Type B pancreatic cell (in vitro differentiated cells): ENCODE measurements around the gene AMBN. TPM values are rescaled to one million over a fixed set of nuclear protein-coding genes. Genes with fewer than 3 reads are reported as not detected.
A peak's percentile ranks its signal among the peaks of the same experiment; 100 is the strongest.
"Not testable (repeated sequence)": the region's sequence is repeated elsewhere in the genome, so short reads cannot be mapped to it uniquely, and the experiment has no call there.

Experiments
- DNase-seq: peaks from one replicate; pipeline ENCODE4 v3.0.0; 2021; ENCODE audit warnings: mixed read lengths; ENCODE audit not compliant: unreplicated experiment; ENCODE audit errors: extremely low spot score
- H3K27ac Mint-ChIP-seq: 2 replicates; pipeline ENCODE4 v1.8.0; 2021; ENCODE audit warnings: mild to moderate bottlenecking, mixed read lengths
- H3K27me3 Mint-ChIP-seq: 2 replicates; pipeline ENCODE4 v1.8.0; 2021; ENCODE audit warnings: mixed read lengths
- H3K36me3 Mint-ChIP-seq: 2 replicates; pipeline ENCODE4 v1.8.0; 2021; ENCODE audit warnings: mixed read lengths
- H3K4me1 Mint-ChIP-seq: one replicate; pipeline ENCODE4 v1.8.0; 2021; ENCODE audit warnings: mixed read lengths; ENCODE audit not compliant: unreplicated experiment
- H3K4me3 Mint-ChIP-seq: 2 replicates; pipeline ENCODE4 v1.8.0; 2021; ENCODE audit warnings: mild to moderate bottlenecking, mixed read lengths
- H3K9me3 Mint-ChIP-seq: 2 replicates; pipeline ENCODE4 v1.8.0; 2021; ENCODE audit warnings: mixed read lengths
- CTCF ChIP-seq: fragments of 200-600 bp; sonication (generic); conservative IDR thresholded peaks from 2 replicates; pipeline ENCODE4 v1.5.0; 2021; ENCODE audit warnings: antibody characterized with exemption, mild to moderate bottlenecking
- total RNA-seq: library from RNA; stranded (reverse); gene quantifications from 2 replicates; pipeline ENCODE4 v1.2.1, GENCODE V29; 2021; ENCODE audit warnings: low replicate concordance

AMBN gene
- total RNA-seq, 1 donor from 2014 or later: 0.94 TPM

- Mint-ChIP-seq H3K36me3 (no peaks in the 10 kb centered on the region), H3K4me1 (peaks cover 4% of the 10 kb centered on the region), H3K9me3 (no peaks in the 10 kb centered on the region), H3K4me3 (no peak overlapping the region), H3K27ac (no peak overlapping the region), H3K27me3 (no peaks in the 10 kb centered on the region)
- no peak for DNase-seq
- TF ChIP-seq CTCF: no peak
These were observed 40.0 kb downstream of the AMBN start for GRCh38 chr4:70632028-70632427.

- no peak for DNase-seq
- H3K27me3 Mint-ChIP-seq: no peaks in the 10 kb centered on the region
- no peak for TF ChIP-seq CTCF
- no peaks in the 10 kb centered on the region for H3K36me3 Mint-ChIP-seq
- H3K4me1 Mint-ChIP-seq: peaks cover 8% of the 10 kb centered on the region
- no peak overlapping the region for H3K4me3 Mint-ChIP-seq
- no peak overlapping the region for H3K27ac Mint-ChIP-seq
- no peaks in the 10 kb centered on the region for H3K9me3 Mint-ChIP-seq
These were observed 42.4 kb downstream of the AMBN start for GRCh38 chr4:70634482-70634881.

GRCh38 chr4:70637239-70637913, 45.3 kb downstream of the AMBN start:
- Mint-ChIP-seq H3K4me3 (no peak overlapping the region), H3K4me1 (peaks cover 3% of the 10 kb centered on the region), H3K27ac (peak overlapping the region; percentile 57), H3K9me3 (no peaks in the 10 kb centered on the region), H3K36me3 (no peaks in the 10 kb centered on the region), H3K27me3 (no peaks in the 10 kb centered on the region)
- no peak for DNase-seq
- TF ChIP-seq CTCF: no peak

GRCh38 chr4:70640192-70640591, 48.1 kb downstream of the AMBN start:
- no peak for TF ChIP-seq CTCF
- H3K27me3 Mint-ChIP-seq: no peaks in the 10 kb centered on the region
- no peak for DNase-seq
- no peaks in the 10 kb centered on the region for H3K36me3 Mint-ChIP-seq
- H3K4me3 Mint-ChIP-seq: no peak overlapping the region
- H3K27ac Mint-ChIP-seq: no peak overlapping the region
- H3K4me1 Mint-ChIP-seq: peaks cover 3% of the 10 kb centered on the region
- H3K9me3 Mint-ChIP-seq: no peaks in the 10 kb centered on the region

GRCh38 chr4:70650741-70651140, 58.7 kb downstream of the AMBN start:
- H3K27ac Mint-ChIP-seq, H3K9me3 Mint-ChIP-seq, H3K36me3 Mint-ChIP-seq, H3K27me3 Mint-ChIP-seq, H3K4me1 Mint-ChIP-seq, H3K4me3 Mint-ChIP-seq, DNase-seq: not testable (repeated sequence)

GRCh38 chr4:70651864-70652506, 59.9 kb downstream of the AMBN start:
- Mint-ChIP-seq H3K4me1 (no peaks in the 10 kb centered on the region), H3K27me3 (no peaks in the 10 kb centered on the region), H3K4me3 (no peak overlapping the region), H3K9me3 (no peaks in the 10 kb centered on the region), H3K27ac (no peak overlapping the region), H3K36me3 (no peaks in the 10 kb centered on the region)
- DNase-seq: no peak
- TF ChIP-seq CTCF: peak; percentile 74
